ENCODE results near the gene ABCG2.

- TF ChIP-seq POLR2AphosphoS5 (IDR thresholded peaks at IDR 0.05) (no peak), CTCF (IDR thresholded peaks at IDR 0.05) (no peak)
Observed at GRCh38 chr4:88107406-88108107, 50.9 kb downstream of the ABCG2 start.

All from prostate gland (tissue), 2 donors.